HCT116 (cell line): ENCODE results near the gene OBSCN. TPM values are rescaled to one million over a fixed set of nuclear protein-coding genes. Genes with fewer than 3 reads are reported as not detected.

Source experiments
- ATAC-seq: fragments of 200-7000 bp; cut with Tn5 transposase; 2 replicates; pipeline ENCODE4 v1.9.1; 2020; ENCODE audit warnings: mild to moderate bottlenecking, moderate library complexity
- BruUV-seq: library from RNA; stranded (reverse); fragments of 400-500 nt; replicated peaks from 2 replicates; lab custom pipeline; 2021; lab: Mats Ljungman, UMichigan
- CTCF ChIA-PET: fragments of 300-600 bp; sonication (Branson Sonifier 250); formaldehyde crosslinking; loops from one replicate; lab custom pipeline; 2021; ENCODE audit warnings: antibody characterized with exemption; lab: Charles Lee
- POLR2A ChIA-PET: fragments of 300-600, 350-600 bp; sonication (Branson Sonifier 250); formaldehyde crosslinking; loops from one replicate; lab custom pipeline; 2021; ENCODE audit warnings: antibody characterized with exemption; lab: Charles Lee
- RAD21 ChIA-PET, 2 experiments: fragments of 300-600 bp; sonication (Branson Sonifier 250); formaldehyde crosslinking; loops; one replicate each; lab custom pipeline; 2023; ENCODE audit warnings: low total read pairs in 2 of 2; ENCODE audit not compliant: uncharacterized antibody in 2 of 2, unreplicated experiment in 2 of 2, low non-redundant PET in 1 of 2; lab: Charles Lee
- DNase-seq: peaks from one replicate; pipeline ENCODE4 v3.0.0-alpha.2; 2010; ENCODE audit warnings: low read depth, low spot score
- H2AFZ ChIP-seq: fragments of 200-600 bp; shearing (Covaris generic), sonication (generic); 2 replicates; pipeline ENCODE4 v1.6.1; 2017; ENCODE audit warnings: low read depth, mixed run types, mixed read lengths, antibody characterized with exemption, low read length; ENCODE audit not compliant: poor library complexity, severe bottlenecking
- H3K27ac ChIP-seq: 2 replicates; pipeline ENCODE4 v1.5.1; 2012; ENCODE audit warnings: low read depth, low read length
- H3K27me3 ChIP-seq: fragments of 200-600 bp; sonication (generic); 2 replicates; pipeline ENCODE4 v1.6.1; 2016; ENCODE audit warnings: mixed run types, low read length, mixed read lengths; ENCODE audit not compliant: insufficient read depth
- H3K36me3 ChIP-seq, 2 experiments: fragments of 200-500 bp in 1 of 2; fragments of 200-600 bp in 1 of 2; sonication (Bioruptor generic) in 1 of 2; sonication (generic) in 1 of 2; 2 replicates each; pipeline versions ENCODE4 v1.5.1 to v1.6.1; 2014 to 2016; ENCODE audit warnings: low read length in 2 of 2, inconsistent platforms in 1 of 2, mixed read lengths in 1 of 2, mixed run types in 1 of 2; ENCODE audit not compliant: insufficient read depth in 2 of 2, control insufficient read depth in 1 of 2
- H3K4me1 ChIP-seq, 2 experiments: fragments of 200-600 bp in 1 of 2; sonication (generic) in 1 of 2; 2 replicates each; pipeline versions ENCODE4 v1.5.1 to v1.6.1; 2012 to 2017; ENCODE audit warnings: low read length in 2 of 2, inconsistent platforms in 1 of 2, mild to moderate bottlenecking in 1 of 2, mixed read lengths in 1 of 2, mixed run types in 1 of 2, moderate library complexity in 1 of 2; ENCODE audit not compliant: insufficient read depth in 2 of 2, control insufficient read depth in 1 of 2
- H3K4me2 ChIP-seq: fragments of 200-600 bp; sonication (generic); 2 replicates; pipeline ENCODE4 v1.6.1; 2017; ENCODE audit warnings: mixed run types, low read length, mixed read lengths
- H3K4me3 ChIP-seq, 2 experiments: fragments of 200-600 bp in 1 of 2; sonication (generic) in 1 of 2; replicated peaks in 1 of 2; 2 replicates each; pipeline ENCODE4 v1.5.1; 2011 to 2016; ENCODE audit warnings: low read length in 2 of 2, control low read depth in 1 of 2, low read depth in 1 of 2, mild to moderate bottlenecking in 1 of 2, mixed read lengths in 1 of 2, mixed run types in 1 of 2
- H3K79me2 ChIP-seq: fragments of 200-600 bp; sonication (generic); 2 replicates; pipeline ENCODE4 v1.6.1; 2017; ENCODE audit warnings: mild to moderate bottlenecking, mixed run types, low read length, moderate library complexity, mixed read lengths; ENCODE audit not compliant: insufficient read depth
- H3K9ac ChIP-seq: fragments of 200-600 bp; sonication (generic); 2 replicates; pipeline ENCODE4 v1.6.1; 2016; ENCODE audit warnings: low read length, mixed read lengths
- H3K9me2 ChIP-seq: fragments of 200-600 bp; sonication (generic), shearing (Covaris generic); 2 replicates; pipeline ENCODE4 v1.6.1; 2017; ENCODE audit warnings: mixed run types, mild to moderate bottlenecking, moderate library complexity; ENCODE audit not compliant: insufficient read depth
- H3K9me3 ChIP-seq, 2 experiments: fragments of 200-500 bp in 1 of 2; fragments of 200-600 bp in 1 of 2; sonication (Bioruptor generic) in 1 of 2; sonication (generic) in 1 of 2; 2 replicates each; pipeline ENCODE4 v1.6.1; 2014 to 2017; ENCODE audit warnings: low read length in 2 of 2, mixed read lengths in 2 of 2, inconsistent platforms in 1 of 2, low read depth in 1 of 2, mild to moderate bottlenecking in 1 of 2, mixed run types in 1 of 2, moderate library complexity in 1 of 2; ENCODE audit not compliant: control insufficient read depth in 1 of 2, insufficient read depth in 1 of 2
- H4K20me1 ChIP-seq: fragments of 200-600 bp; sonication (generic), shearing (Covaris generic); 2 replicates; pipeline ENCODE4 v1.6.1; 2017; ENCODE audit warnings: mixed run types, mild to moderate bottlenecking, moderate library complexity; ENCODE audit not compliant: insufficient read depth
- CBX3 ChIP-seq: IDR thresholded peaks from 2 replicates; pipeline ENCODE4 v1.6.1; 2012; ENCODE audit warnings: low read depth
- CEBPB ChIP-seq: IDR thresholded peaks from 2 replicates; pipeline ENCODE4 v1.6.1; 2012; ENCODE audit warnings: low read depth
- EGR1 ChIP-seq: IDR thresholded peaks from 2 replicates; pipeline ENCODE4 v1.6.1; 2012; ENCODE audit warnings: low read depth
- ELF1 ChIP-seq: IDR thresholded peaks from 2 replicates; pipeline ENCODE4 v1.6.1; 2012; ENCODE audit warnings: low read depth, borderline replicate concordance
- EZH2 ChIP-seq: fragments of 200-600 bp; sonication (generic); IDR thresholded peaks from 2 replicates; pipeline ENCODE4 v1.6.1; 2017; ENCODE audit warnings: antibody characterized with exemption, mixed run types
- EZH2phosphoT487 ChIP-seq: fragments of 200-600 bp; IDR thresholded peaks from 2 replicates; pipeline ENCODE4 v1.6.1; 2018; ENCODE audit warnings: antibody characterized with exemption, borderline replicate concordance
- JUND ChIP-seq: IDR thresholded peaks from 2 replicates; pipeline ENCODE4 v1.6.1; 2012
- MAX ChIP-seq: IDR thresholded peaks from 2 replicates; pipeline ENCODE4 v1.6.1; 2012
- POLR2A ChIP-seq: IDR thresholded peaks from 2 replicates; pipeline ENCODE4 v1.7.0; 2011; ENCODE audit warnings: borderline replicate concordance; ENCODE audit not compliant: insufficient read depth, insufficient read length; ENCODE audit errors: extremely low read depth
- POLR2AphosphoS5 ChIP-seq: IDR thresholded peaks from 2 replicates; pipeline ENCODE4 v1.6.1; 2011; ENCODE audit warnings: mild to moderate bottlenecking, low read depth, low read length, moderate library complexity
- RAD21 ChIP-seq: IDR thresholded peaks from 2 replicates; pipeline ENCODE4 v1.6.1; 2012; ENCODE audit warnings: low read depth, mild to moderate bottlenecking
- SRF ChIP-seq: IDR thresholded peaks from 2 replicates; pipeline ENCODE4 v1.6.1; 2012; ENCODE audit warnings: low read depth
- TCF7L2 ChIP-seq: IDR thresholded peaks from 2 replicates; pipeline ENCODE4 v1.7.0; 2011; ENCODE audit warnings: borderline replicate concordance, inconsistent platforms; ENCODE audit not compliant: insufficient read depth, insufficient read length; ENCODE audit errors: extremely low read depth
- YY1 ChIP-seq: IDR thresholded peaks from 2 replicates; pipeline ENCODE4 v1.6.1; 2011; ENCODE audit warnings: low read length, low read depth, moderate library complexity, mild to moderate bottlenecking; ENCODE audit not compliant: insufficient replicate concordance; ENCODE audit errors: extremely low read depth
- ZFX ChIP-seq: fragments of 450-650 bp; IDR thresholded peaks from 2 replicates; pipeline ENCODE4 v1.6.1; 2017
- ZNF274 ChIP-seq: fragments of 200-500 bp; sonication (Bioruptor generic); IDR thresholded peaks from 2 replicates; pipeline ENCODE4 v1.6.1; 2014; ENCODE audit warnings: mild to moderate bottlenecking, low read depth, low read length, inconsistent platforms
- intact Hi-C: fragments of 100-400 bp; cut with micrococcal nuclease; formaldehyde crosslinking; loops from 2 replicates; pipeline ENCODE4 v1.10.0; 2022
- total RNA-seq: library from RNA; stranded (reverse); gene quantifications from one replicate; pipeline ENCODE4 v1.2.1, GENCODE V29; 2021; ENCODE audit not compliant: unreplicated experiment
- TF ChIP-seq, protein P1 (sequence below): IDR thresholded peaks from 2 replicates; pipeline ENCODE4 v1.6.1; 2011; ENCODE audit warnings: mild to moderate bottlenecking, low read length, moderate library complexity; ENCODE audit not compliant: insufficient replicate concordance; ENCODE audit errors: extremely low read depth
- TF ChIP-seq, protein P2 (sequence below), 3 experiments: fragments of 200-600 bp in 1 of 3; sonication (generic) in 1 of 3; IDR thresholded peaks in 2 of 3; conservative IDR thresholded peaks in 1 of 3; 2 replicates each; pipeline ENCODE4 v1.5.1; 2012 to 2017; ENCODE audit warnings: low read depth in 2 of 3, low read length in 2 of 3, antibody characterized with exemption in 1 of 3, borderline replicate concordance in 1 of 3, control low read depth in 1 of 3, mild to moderate bottlenecking in 1 of 3, mixed read lengths in 1 of 3, mixed run types in 1 of 3, moderate library complexity in 1 of 3; ENCODE audit not compliant: insufficient read depth in 1 of 3
- TF ChIP-seq, protein P3 (sequence below): IDR thresholded peaks from 2 replicates; pipeline ENCODE4 v1.6.1; 2012; ENCODE audit warnings: low read depth

OBSCN gene
- total RNA-seq, 1 experiment from 2014 or later: 16.6 TPM

DNA sequence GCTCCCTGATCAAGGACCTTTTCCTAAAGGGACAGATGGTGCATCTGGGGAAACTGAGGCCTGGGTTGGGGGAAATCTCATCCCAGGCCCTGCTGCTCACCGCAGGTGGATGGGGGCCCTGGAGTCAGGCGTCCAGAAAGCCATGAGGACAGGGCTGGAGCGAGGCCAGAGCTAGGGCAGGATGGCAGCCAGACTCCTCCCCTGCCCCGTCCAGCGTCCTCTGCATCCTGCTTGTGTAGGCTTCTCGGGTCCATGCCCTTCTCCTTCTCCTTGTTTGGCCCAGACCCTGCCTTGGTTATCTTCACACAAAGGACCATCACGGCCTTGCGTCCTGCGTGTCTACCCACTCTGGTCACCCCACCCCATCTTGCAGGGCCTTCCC lies 155.8 kb downstream of the OBSCN start:
- CTCF ChIA-PET: no interaction called here
- RAD21 ChIA-PET: no interaction called here
- H3K4me1 ChIP-seq: peaks cover 0 to 12% of the 10 kb centered on the region in 2 experiments; a peak in 3 of 4 replicates
- no peak for TF ChIP-seq CEBPB
- TF ChIP-seq POLR2A: no peak
- TF ChIP-seq JUND: no peak
- TF ChIP-seq RAD21: no peak
- TF ChIP-seq, protein P1, sequence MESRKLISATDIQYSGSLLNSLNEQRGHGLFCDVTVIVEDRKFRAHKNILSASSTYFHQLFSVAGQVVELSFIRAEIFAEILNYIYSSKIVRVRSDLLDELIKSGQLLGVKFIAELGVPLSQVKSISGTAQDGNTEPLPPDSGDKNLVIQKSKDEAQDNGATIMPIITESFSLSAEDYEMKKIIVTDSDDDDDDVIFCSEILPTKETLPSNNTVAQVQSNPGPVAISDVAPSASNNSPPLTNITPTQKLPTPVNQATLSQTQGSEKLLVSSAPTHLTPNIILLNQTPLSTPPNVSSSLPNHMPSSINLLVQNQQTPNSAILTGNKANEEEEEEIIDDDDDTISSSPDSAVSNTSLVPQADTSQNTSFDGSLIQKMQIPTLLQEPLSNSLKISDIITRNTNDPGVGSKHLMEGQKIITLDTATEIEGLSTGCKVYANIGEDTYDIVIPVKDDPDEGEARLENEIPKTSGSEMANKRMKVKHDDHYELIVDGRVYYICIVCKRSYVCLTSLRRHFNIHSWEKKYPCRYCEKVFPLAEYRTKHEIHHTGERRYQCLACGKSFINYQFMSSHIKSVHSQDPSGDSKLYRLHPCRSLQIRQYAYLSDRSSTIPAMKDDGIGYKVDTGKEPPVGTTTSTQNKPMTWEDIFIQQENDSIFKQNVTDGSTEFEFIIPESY: no peak
- TF ChIP-seq TCF7L2: no peak
- no peak for TF ChIP-seq CBX3
- TF ChIP-seq SRF: no peak
- TF ChIP-seq, protein P2, sequence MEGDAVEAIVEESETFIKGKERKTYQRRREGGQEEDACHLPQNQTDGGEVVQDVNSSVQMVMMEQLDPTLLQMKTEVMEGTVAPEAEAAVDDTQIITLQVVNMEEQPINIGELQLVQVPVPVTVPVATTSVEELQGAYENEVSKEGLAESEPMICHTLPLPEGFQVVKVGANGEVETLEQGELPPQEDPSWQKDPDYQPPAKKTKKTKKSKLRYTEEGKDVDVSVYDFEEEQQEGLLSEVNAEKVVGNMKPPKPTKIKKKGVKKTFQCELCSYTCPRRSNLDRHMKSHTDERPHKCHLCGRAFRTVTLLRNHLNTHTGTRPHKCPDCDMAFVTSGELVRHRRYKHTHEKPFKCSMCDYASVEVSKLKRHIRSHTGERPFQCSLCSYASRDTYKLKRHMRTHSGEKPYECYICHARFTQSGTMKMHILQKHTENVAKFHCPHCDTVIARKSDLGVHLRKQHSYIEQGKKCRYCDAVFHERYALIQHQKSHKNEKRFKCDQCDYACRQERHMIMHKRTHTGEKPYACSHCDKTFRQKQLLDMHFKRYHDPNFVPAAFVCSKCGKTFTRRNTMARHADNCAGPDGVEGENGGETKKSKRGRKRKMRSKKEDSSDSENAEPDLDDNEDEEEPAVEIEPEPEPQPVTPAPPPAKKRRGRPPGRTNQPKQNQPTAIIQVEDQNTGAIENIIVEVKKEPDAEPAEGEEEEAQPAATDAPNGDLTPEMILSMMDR (IDR thresholded peaks at IDR 0.05 in 2 of 3, conservative IDR thresholded peaks at IDR 0.05 in 1 of 3; ENCODE audit: borderline replicate concordance in 1 of 3, insufficient read depth in 1 of 3, low read depth in 2 of 3, low read length in 2 of 3): no peak
- TF ChIP-seq ELF1: no peak
- no peak for TF ChIP-seq POLR2AphosphoS5
- no peak for TF ChIP-seq ZFX
- no peak for TF ChIP-seq MAX
- TF ChIP-seq ZNF274: no peak
- no peak for TF ChIP-seq EZH2phosphoT487
- TF ChIP-seq EZH2: no peak
- TF ChIP-seq EGR1: no peak
- no peak for TF ChIP-seq YY1
- TF ChIP-seq, protein P3, sequence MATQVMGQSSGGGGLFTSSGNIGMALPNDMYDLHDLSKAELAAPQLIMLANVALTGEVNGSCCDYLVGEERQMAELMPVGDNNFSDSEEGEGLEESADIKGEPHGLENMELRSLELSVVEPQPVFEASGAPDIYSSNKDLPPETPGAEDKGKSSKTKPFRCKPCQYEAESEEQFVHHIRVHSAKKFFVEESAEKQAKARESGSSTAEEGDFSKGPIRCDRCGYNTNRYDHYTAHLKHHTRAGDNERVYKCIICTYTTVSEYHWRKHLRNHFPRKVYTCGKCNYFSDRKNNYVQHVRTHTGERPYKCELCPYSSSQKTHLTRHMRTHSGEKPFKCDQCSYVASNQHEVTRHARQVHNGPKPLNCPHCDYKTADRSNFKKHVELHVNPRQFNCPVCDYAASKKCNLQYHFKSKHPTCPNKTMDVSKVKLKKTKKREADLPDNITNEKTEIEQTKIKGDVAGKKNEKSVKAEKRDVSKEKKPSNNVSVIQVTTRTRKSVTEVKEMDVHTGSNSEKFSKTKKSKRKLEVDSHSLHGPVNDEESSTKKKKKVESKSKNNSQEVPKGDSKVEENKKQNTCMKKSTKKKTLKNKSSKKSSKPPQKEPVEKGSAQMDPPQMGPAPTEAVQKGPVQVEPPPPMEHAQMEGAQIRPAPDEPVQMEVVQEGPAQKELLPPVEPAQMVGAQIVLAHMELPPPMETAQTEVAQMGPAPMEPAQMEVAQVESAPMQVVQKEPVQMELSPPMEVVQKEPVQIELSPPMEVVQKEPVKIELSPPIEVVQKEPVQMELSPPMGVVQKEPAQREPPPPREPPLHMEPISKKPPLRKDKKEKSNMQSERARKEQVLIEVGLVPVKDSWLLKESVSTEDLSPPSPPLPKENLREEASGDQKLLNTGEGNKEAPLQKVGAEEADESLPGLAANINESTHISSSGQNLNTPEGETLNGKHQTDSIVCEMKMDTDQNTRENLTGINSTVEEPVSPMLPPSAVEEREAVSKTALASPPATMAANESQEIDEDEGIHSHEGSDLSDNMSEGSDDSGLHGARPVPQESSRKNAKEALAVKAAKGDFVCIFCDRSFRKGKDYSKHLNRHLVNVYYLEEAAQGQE: no peak
- H3K27me3 ChIP-seq: no peaks in the 10 kb centered on the region
- H3K36me3 ChIP-seq: no peaks in the 10 kb centered on the region
- no peak overlapping the region for H3K9ac ChIP-seq
- no TSS peak for BruUV-seq
- POLR2A ChIA-PET: no interaction called here
- no peaks in the 10 kb centered on the region for H3K9me3 ChIP-seq
- no peak for DNase-seq
- no peak for ATAC-seq
- H3K27ac ChIP-seq: no peak overlapping the region
- no peaks in the 10 kb centered on the region for H3K9me2 ChIP-seq
- no peak overlapping the region for H3K4me2 ChIP-seq
- intact Hi-C loops: no loop called here
- no peaks in the 10 kb centered on the region for H3K79me2 ChIP-seq
- no peak overlapping the region for H2AFZ ChIP-seq
- no peak overlapping the region for H3K4me3 ChIP-seq
- H4K20me1 ChIP-seq: no peaks in the 10 kb centered on the region
